Cortex of kidney (tissue), 1 donor: ENCODE results near the gene AIF1.
A peak's percentile ranks its signal among the peaks of the same experiment; 100 is the strongest.

Source experiments
- DNase-seq: peaks from one replicate; lab custom pipeline; 2025; lab: John Stamatoyannopoulos, UW

Gene AIF1

DNA sequence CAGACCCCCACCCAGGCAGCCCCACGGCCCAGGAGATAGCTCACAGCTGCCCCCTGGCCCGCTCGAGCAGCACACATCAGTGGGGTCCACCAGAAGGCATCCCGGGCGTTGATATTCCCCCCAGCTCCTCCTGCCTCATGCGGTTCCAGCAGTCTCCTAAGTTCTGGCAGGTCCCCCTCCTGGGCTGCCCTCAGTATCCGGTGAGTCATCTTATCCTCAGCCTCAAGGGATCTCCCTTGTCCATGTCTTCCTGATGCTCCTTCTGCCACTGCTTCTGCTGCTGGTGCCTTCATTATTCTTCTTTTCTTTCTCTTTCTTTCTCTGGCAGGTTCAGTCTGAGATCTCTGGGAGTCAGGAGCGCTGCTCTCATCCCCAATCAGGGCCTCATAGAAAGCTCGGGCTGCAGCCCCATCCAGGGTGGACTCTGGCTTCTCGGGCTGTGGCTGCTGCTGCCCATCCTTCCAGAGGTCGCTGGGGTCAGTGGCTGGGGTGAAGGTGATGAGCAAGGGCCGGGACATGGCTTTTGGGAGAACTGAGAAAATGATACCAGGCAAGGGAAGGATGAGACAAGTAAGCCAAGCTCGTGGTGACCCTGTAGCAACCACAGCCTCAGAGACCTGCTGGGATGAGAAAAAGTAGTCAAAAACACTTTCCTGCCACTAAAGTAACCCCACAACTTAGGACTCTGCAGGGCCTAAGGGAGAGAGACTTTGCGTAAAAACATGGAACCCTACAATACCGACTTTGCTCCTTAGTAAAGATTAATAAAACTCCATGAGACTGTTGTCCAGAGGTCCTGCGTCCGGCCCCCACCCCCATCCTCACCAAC, 49.1 kb downstream of the AIF1 start:
- DNase-seq, result no peak

DNA sequence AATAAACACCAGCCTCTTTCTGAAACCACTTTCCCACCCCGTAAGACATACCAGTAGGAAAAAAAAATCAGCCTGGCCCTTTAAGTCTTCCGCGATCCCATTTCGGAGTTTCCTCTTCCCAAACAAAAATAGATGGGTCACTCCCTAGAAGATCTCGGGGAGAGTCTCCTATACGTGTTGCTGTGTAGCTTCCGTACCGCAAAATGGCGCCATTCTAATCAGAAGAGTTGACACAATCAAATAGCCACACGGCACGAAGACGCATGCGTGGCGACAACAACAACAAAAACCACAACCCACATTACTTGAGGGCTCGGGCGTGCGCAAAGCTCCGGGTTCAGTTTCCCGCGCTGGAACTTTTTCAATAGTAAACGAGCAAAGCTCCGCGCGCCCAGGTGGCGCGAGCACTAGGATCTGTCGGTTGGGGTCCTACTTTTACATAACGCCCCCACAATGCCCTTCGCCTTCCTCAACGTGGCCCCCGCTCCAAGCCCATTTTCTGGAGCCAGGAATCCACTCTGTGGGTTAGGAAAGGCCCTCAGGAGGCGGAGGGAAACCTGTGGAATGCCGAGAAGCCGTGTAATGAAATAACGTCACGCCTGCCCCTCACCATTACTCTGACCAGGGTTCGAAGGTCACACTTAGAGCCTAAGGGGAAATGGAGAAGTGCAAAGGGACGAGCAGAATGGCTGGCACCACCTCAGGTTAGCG, 49.9 kb downstream of the AIF1 start, which contains the start of gene GPANK1:
Gene GPANK1 (minus strand): TSS at position 208 of the 711 bp plus-strand sequence. CDS start 519 bp downstream, outside the sequence.
- DNase-seq, result no peak

DNA sequence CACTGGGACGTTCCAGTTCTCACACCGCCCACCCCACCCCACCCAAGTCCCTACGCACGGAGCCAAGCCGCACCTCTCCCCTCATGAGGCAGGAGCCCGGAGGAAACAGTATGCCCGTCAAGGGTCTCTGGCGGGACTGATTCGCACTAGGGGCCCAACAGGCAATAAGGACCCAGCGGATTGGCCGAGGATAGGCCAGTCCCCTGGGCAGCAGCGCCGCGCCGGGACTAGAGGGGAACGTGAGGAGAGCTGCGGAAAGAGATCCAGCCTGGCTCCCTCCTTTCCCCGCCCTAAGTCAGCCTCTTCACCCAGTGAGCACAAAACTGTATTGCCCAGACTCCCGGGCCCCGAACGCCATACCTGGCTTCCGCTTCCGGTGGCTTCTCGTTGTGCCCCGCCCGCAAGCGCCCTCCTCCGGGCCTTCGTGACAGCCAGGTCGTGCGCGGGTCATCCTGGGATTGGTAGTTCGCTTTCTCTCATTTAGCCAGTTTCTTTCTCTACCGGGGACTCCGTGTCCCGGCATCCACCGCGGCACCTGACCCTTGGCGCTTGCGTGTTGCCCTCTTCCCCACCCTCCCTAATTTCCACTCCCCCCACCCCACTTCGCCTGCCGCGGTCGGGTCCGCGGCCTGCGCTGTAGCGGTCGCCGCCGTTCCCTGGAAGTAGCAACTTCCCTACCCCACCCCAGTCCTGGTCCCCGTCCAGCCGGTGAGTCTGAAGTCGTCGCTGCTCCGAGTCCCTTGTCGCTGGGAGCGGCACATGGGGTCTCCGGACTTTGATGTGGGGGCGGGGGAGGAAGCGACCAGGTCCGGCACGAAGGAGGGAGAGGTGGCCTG, 50.7 kb downstream of the AIF1 start, which contains the start of gene CSNK2B:
Gene CSNK2B (plus strand): TSS at position 580 of the 836 bp plus-strand sequence. CDS start 752 bp downstream, outside the sequence.
- peak; percentile 44 for DNase-seq

DNA sequence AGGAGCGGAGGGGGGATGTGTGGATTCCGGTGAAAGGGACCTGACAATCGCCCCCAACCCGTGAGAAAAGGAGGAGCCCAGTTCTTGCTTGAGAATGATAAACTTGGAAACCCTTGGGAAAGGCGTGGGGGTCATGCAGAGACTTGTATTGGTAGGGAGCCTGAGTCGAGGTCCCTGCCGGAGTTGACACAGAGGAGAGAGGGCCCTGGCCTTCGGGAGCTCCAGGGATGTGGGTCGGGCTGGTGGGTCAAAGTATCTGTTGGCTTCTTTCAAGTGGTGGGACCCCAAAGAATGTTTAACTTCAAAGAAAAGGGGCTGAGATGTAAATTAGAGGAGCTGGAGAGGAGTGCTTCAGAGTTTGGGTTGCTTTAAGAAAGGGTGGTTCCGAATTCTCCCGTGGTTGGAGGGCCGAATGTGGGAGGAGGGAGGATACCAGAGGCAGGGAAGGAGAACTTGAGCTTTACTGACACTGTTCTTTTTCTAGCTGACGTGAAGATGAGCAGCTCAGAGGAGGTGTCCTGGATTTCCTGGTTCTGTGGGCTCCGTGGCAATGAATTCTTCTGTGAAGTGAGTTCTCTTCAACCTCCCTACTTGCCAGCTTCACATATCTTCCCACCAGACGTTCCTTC, 51.4 kb downstream of the AIF1 start:
- DNase-seq, result no peak
